ENCODE measurements around the gene TTLL10.

Gene TTLL10

DNA sequence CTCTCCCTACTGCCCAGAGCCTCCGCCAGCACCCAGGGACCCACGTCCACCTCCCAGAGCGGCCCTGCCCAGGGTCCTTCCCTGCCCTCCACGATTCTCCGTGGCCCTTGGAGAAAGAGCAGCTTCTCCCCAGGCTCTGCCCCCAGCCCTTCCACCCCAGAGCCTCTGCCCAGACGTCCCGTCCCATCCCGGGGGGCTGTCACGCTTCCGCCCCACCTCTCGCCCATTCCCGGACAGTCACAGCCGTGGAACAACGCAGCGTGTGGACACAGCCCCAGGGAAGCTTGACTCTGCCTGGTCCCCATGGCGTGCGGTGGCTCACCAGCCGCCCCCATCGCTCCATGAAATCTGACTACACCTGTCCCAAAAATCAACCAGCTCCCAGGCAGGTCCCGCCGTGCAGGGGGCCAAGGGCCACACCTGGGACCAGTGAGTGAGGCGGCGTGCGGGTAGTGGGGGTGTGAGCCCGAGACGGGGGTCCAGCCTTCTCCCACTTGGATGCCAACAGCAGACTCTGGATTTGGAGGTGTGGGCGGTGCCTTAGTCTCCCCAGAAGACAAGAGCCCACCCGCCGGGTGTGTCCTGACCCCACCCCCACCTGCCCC is 12.5 kb upstream of the TTLL10 start:
- no peak for DNase-seq

DNA sequence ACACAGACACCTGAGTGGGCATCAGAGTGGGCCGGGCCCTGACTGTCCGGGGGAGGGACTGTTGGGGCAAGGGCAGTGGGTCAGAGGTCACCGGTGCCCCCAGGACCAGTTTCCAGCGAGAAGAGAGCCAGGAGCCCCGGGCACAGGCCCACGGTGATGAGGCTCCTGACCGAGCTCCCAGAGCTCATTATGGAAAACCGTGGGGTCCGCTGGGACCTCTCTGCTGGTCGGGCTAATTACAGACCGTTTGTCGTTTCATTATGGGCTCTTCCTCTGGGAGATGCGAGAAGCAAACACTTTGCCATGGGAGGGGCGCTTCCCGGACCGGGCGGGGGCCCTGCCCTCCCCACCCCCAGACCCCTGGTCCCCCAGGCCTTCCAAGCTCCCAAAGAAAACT is 12.0 kb upstream of the TTLL10 start:
- DNase-seq = no peak

DNA sequence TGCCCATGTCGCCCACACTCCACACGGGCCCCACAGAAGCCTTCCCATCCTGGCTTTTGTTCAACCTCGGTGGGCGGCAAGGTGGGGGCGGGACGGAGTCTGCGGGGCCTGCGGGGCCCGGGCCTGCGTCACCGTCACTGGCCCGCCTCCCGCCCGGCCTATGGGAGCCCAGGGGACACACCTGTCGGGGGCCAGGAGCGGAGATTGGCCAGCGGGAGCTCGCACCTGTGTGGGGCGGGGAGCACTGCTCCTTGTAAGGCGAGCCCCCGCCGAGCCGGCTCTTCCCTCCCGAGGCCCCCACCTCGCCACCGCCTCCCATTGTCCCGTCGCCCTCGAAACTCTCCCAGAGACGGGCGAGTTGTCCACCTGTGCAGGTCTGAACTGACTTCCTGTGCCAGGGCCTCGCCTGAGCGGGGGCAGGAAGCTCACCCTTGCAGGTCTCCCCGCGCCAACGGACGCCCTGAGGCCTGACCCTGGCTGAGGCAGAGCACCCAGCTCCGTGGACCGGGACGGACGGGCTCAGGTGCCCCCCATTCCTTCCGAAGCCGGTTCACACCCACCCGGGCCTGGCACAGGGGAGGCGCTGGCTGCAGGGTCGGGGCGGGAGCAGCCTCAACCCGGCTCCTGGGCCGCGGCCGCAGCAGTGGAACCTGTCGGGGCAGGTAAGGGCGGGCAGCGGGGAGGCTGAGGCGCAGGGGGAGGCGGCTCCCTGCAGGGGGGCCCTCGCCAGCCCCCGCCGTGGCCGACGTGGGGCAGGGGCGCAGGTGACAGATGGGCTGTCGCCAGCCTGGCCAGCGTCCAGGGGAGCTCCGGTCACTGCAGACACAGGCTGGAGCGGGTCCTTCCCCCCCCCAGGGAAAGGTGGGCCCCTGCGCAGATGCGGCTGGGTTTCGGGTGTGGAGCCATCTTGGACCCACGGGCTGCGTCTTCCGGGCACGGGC is 10.8 kb upstream of the TTLL10 start:
- no peak for DNase-seq

DNA sequence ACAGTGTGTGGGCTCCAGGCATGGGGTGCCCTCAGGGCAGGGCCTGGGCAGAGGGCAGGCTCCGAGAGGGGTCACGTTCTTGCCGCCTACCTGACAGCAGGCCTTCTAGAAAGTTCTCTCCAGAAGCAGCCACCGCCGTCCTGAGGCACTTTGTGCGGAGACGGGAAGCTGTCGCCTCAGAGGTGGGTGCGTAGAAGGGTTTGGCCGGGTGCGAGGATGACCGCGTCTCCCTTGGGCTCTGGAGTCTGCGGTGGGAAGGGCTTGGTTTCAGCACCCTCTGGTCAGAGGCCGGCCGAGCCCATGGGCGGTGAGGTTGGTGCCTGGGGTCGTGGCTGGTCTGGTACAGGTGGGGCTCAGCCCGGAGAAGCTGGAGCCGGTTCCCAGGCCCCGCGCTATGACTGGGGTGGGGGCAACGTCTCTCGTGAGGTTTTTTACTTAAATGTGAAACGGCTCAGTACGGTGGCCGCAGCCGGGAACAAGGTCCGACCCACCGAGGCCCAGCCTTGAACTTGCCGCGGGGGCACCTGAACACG is 10.1 kb upstream of the TTLL10 start:
- no peak for DNase-seq

- DNase-seq = no peak
These were observed 9.3 kb upstream of the TTLL10 start for GRCh38 chr1:1164361-1164700.

DNA sequence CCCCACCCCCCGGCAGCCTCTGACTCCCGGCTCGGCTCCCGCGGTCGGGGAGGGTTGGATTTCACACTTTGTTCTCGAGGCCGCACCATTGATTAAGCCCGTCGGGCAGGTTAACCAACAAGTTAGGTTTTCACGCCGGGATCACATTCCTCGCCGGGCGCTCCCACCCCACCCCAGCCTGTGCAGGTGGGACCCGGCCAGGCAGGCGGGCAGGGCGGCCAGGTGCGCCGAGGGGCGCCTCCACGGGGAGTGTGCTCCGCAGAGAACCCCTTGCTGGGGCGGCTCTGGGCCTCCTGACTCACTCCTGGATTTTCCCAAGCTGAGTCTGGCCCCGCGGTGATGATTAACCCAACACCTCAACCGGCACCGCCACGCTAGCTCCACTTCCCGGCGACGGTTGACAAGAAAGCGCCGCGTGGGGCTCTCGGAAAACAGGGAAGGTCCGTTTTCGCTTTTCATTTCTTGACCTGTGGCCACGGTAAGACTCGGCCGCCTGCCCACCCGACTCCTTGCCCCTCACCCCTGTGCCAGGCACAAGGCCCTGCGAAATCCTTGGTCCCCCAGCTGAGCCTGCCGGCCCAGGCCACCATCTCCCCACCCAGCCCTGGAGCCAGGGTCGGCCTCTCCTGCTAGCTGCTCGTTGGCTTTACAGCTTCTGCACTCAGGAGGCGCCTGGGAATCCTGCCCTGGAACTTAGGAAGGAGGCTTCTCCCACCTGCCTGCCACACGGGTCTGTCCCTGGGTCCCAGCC is 8.8 kb upstream of the TTLL10 start:
- DNase-seq = no peak

GRCh38 chr1:1165485-1165884 is 8.2 kb upstream of the TTLL10 start:
- no peak for DNase-seq

DNA sequence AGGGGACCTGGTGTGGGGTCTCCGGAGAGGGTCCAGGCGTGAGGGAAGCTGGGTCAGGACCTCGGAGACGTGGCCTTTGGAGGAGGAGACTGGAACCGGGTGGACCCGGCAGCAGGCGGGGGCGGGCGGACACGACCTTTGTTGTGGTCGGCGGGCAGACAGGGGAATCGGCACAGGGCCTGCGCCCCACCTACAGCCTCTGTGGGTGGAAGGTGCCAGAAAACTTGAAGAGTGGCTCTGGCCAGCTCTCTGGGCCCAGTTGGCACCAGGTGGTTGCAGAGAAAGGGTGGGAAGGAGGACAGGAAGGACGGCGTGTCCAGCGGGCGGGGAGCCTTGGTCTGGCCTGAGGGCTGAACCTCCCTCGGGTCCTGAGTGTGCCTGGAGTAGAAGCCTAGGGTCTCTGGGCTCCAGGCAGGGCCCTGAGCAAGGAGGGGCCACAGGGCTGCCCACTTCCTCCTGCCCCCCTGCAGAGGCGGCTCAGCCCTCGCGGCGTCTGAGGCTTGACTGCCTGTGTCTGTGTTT is 7.7 kb upstream of the TTLL10 start:
- peak; percentile 26 for DNase-seq

GRCh38 chr1:1166642-1167397 is 6.9 kb upstream of the TTLL10 start:
- DNase-seq = peak; percentile 23

DNA sequence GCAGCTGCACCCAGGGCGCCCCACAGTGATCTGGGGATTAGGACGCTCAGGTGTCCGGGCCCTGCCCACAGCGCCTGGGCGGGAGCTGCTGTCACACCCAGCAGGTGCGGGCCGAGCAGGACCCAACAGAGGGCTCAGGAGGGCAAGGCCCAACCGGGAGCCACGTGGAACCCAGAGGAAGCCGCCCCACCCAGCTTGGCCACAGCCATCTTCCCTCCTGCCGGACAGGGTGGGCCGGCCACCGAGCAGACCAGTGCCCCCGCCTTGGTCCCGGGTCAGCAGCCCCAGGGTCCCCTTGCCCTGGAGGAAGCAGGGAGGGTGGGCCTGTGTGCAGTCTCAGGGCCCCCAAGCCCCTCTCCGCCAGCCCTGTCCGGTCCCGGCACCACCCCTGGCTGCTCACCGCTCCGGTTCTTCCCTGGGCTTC is 6.3 kb upstream of the TTLL10 start:
- peak; percentile 24 for DNase-seq

DNA sequence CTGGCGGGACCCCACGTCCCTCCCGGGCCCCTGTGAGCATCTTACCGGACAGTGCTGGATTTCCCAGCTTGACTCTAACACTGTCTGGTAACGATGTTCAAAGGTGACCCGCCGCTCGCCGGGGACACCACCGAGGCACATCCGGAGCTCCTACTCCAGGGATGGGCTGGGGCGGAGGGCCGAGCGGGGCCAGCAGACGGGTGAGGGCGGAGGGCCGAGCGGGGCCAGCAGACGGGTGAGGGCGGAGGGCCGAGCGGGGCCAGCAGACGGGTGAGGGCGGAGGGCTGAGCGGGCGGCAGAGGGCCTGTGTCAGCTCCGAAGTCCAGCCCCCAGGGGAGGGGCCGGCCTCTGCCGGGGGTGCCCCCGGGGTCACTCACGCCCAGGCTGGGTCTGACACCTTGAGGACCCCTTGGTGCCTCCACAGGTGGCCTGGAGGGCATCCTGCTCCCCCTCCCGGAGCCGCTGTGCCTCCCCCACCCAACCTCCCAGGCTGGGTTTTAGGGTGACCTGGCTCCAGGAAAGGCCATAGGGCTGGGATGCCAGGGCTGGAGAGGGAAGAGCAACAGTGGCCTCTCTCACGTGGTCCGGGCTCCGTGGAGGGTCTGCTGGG is 5.7 kb upstream of the TTLL10 start:
- DNase-seq = no peak

DNA sequence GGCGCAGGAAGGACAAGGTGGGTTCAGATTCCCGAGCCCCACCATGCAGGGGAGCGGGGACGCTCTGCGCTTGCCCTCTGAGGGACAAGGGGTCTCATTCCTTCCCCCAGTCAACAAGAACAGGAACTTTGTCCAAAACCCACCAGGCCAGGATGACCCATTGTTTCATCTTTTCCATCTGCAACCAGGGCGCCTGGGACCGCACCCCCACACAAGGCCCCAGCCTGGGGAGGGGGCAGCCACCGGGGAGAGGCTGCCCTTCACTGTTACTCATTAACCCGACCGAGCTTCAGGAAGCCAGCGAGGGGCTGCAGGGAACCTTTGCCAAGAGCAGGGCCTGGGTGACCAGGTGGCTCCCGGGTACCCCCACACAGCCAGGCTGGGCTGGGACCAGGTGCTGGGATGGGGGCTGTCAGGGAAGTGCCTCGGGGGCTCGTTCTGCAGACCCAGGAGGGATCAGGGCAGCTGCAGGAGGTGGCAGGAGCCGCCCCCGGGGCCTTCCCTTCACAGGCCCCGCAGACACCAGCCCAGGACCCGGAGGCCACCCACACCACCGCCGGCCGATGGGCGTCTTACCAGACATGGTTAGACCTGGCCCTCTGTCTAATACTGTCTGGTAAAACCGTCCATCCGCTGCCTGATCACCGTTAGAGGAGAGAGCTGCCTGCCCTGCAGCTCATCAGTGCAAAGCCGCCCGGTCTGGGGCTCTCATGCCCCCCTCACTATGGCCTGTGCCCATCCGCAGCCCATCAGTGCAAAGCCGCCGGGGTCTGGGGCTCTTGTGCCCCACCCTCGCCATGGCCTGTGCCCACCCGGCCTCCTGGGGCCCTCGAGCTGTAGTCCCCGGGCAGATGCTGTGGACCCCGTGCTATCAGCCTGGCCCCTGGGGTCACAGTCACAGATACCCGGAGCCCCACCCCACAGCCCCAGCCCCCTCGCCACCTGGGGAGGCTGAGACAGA is 4.9 kb upstream of the TTLL10 start:
- peak; percentile 23 for DNase-seq

DNA sequence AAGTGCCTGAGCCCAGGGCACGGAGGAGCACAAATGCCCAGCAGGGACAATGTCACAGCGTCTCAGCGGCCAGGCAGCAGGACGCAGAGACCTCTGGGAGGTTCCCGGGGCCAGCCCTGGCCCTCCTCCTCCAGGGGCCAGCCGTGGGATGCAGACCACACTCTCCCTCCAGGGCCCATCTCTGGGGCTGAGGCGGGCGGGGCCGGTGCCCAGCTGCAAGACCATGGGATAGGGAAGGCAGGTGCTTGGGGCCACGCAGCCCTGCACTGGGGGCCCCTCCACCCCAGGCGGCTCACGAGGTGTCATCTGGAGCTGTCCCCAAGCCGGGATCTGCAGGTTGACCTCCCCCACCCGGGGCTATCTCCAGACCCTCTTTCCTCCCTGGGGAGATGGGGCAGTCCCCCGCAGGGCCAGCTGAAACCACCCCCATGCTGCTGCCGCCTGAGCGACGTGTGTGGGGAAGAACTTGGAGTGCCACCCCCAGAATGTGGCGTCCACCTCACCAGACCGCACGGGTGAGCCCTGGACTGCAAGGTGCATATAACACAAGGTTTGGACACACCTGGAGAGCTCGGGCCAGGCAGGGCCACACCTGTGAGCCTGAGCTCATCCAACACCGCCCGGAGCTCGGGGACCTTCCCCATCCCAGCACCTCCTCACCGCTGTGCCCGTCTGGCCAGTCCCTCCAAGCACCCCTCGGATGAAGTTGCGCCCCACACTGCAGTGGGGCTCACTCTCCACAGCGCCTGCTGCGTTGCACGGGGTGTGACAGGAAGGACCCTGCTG is 4.1 kb upstream of the TTLL10 start:
- no peak for DNase-seq

- DNase-seq = no peak
These were observed 3.2 kb upstream of the TTLL10 start for GRCh38 chr1:1170215-1171091.

- DNase-seq = no peak
These were observed 2.5 kb upstream of the TTLL10 start for GRCh38 chr1:1171161-1171545.

GRCh38 chr1:1171546-1172340 is 1.9 kb upstream of the TTLL10 start:
- DNase-seq = no peak

DNA sequence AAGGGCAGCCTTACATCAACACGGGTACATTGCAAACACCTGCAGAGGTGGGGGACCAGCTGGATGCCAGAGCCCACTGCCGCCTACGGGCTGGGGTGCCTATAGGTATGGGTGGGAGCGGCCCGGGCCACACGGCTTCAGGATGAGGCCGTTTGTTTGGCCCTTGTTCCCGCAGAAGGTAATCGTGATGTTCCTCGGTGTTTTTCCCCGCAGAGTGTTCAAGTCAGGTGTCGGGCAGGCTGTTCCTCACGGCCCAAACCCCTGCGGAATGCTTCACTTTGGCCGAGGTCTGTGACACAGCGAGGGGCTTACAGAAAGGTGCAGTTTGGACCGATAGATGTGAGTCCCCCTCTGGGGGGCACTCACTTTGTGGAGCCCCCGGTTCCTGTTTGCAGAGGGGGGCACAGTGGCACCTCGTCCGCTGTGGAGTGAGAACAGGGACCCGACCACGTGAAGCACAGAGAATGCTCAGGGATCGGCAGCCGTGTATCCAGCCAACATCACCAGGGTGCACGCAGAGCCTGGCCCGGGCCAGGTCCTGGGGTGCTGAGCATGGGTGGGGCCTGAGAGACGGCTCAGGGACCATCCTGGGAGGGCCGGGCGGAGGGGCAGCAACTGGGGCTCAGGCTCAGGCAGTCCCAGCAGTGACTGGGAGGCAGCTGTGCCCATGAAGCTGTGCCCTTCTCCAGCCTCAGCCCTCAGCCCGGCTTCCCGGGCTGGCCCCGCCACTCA is 453 bp upstream of the TTLL10 start:
- DNase-seq = no peak

Measured in left hindlimb (tissue), 1 donor.